Ammon's horn (tissue), 1 donor: ENCODE results near the gene SP110.
"Not testable (repeated sequence)": the region's sequence is repeated elsewhere in the genome, so short reads cannot be mapped to it uniquely, and the experiment has no call there.

Experiments used
- DNase-seq: peaks from one replicate; pipeline ENCODE4 v3.0.0-alpha.2; 2016; ENCODE audit warnings: low spot score

Gene SP110

DNA sequence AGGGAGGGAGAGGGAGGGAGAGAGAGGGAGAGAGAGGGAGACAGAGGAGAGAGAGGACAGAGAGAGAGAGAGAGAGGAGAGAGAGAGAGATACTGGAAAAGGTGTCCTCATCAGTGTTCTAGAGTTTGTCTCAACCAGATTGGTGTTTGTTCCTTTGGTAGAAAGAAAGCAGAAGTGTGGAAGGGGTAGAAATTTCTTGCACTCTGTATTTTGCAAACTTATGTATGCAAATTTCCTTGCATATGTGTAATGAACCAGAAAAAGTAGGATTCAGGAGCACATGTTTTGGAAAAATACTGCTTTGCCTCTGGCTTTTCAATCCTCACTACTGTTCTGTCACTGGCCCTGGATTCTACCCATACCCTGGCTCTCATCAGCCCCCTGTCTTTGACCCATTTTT is 4.7 kb upstream of the SP110 start:
- no peak for DNase-seq

DNA sequence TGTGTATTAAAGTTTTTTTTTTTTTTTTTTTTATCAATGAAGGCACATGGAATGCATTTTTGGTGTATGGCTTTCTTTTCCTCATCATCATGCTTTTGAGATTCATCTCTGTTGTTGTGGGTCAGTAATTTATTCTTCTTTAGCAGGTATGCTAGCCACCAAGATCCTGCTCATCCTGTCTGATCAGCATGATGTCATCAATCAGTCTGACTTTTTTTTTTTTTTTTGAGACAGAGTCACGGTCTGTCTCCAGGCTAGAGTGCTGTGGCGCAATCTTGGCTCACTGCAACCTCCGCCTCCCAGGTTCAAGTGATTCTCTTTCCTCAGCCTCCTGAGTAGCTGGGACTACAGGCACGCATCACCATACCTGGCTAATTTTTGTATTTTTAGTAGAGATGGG is 3.0 kb upstream of the SP110 start:
- DNase-seq = not testable (repeated sequence)

DNA sequence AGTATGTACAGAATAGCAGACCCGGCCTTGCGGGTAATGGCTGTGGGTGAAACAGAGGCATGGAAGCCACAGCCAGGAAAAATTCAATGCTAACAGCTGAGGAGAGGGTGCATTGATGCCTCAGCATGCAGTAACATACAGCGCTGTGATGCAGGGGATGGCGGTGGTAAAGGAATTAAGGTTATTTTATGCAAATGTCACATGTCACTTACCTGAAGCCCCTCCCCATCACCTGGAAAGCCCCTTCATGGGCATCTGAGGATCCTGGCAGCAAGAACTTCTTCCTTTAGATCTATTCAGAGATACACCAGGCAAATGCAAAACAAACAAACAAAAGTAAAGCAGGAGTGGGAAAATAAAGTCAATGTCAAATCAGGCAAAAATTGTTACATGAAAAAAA is 1.7 kb upstream of the SP110 start:
- DNase-seq = no peak

DNA sequence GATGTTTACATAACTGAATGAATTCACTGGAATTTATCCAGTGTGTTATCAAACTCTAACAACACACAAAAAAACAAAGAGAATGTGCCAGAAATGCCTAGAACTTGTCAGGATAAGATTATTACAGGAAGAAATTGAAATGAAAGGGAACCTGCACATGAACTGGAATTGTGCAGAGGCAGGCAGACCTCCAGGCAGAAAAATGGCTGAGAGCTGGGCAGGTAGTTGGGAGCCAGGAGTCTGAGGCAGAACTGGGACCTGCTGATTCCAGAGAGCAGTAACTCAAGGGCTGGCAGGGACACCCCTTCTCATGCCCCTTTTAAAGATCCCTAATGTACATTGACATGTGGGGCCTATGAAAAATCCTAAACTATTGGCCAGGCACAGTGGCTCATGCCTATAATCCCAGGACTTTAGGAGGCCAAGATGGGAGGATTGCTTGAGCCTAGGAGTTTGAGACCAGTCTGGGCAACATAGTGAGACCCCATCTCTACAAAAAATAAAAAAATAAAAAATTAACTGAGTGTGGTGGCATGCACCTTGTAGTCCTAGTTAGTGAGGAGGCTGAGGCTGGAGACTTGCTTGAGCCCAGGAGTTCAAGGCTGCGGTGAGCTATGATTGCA is 674 bp upstream of the SP110 start:
- DNase-seq = no peak

DNA sequence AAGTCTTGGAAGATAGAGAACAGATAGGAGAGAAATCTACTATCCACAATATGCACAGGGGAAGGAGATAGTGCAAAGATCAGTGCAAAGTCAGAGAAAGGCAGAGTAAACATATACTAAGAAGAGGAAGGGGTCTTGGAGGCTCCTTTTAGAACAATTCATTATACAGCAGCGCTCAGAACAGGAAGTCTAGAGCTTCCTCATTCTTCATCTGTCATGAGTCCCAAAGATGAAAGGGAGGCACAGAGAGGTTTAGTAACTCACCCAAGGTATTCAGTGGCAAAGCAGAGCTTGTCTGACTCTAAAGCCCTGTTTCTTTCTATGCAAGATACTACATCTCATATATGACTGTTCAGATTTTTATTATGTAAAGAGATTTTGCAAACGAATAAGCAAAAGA is 1.4 kb downstream of the SP110 start:
- peak; percentile 29 for DNase-seq

DNA sequence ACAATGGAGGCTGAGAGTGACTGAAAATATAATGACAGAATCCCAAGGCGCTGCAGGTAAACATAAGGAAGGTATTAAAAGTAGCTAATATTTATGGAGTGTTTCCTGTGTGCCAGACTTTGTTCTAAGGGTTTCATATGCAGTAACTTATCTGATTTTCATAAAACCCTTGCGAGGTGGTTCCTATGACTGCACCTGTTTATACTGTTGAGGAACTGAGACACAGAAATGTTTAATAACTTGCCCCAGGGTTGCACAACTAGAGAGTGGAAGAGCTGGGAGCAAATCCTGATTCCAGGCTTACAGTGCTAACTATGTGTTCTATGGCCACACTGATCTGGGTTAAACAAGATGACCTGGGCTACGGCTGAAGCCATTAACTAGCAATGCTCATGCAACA is 2.4 kb downstream of the SP110 start:
- no peak for DNase-seq

DNA sequence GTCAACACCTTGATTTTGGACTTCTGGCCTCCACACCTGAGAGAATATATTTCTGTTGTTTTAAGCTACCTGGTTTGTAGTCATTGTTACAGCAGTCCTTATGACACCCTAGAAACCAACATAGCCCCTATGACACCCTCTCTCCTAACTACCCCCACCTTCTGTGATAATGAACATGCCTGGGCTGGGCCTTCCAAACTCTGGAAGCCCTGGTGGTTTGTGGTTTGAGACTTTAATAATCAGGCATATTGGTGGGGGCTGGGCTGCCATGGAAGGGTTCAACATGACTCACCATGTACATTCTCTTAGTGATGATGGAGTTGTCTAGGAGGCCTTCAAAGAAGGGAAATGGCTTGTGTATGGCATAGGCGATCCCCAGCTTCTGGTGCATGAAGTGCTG is 3.3 kb downstream of the SP110 start:
- DNase-seq = no peak

DNA sequence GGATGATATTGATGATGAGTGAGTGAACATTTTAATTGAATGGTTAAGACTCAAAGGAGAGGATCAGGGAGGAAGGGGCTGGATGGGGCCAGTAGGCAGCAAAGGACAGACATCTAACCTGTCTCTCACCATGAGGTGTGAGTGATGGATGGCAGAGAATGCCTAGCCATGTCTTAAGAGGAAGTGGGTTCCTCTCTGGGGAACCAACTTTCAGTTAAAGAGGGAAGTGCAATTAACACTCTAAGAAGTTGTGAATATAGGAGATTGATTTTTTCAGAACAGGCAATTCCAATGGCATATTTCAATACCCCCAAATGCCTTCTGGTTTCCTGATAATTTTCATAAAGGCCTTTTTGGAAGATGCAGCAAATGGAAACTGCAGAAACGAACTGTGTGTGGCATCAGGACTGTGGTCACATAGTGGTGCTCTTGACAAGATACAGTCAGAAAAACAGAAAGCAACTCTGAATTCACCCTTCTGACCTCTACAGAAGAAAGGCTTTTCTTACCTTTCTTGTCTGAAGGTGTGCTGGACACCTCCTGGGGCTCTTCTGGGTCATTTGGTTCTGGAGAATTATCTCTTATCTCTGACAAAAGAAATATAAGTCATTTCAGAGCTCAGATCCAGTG is 10.2 kb downstream of the SP110 start:
- DNase-seq = no peak

DNA sequence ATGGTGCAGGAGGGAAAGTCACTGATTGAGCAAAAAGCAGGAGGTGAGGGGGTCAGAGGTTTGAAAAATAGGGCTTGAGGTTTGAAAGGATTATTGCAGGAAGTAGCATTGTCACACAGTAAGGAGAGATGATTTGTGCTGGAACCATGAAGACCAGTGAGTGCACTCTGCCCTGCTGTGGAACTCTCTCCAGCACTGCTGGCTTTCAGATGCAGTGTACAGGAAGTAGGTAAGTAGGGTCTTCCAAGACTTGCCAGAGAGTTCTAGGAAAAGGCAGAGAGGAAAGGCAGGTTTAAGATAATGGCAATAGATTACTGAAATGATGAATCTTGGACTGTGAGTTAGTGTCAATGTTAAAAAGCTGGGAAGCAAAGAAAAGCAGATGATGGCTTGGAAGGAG is 11.2 kb downstream of the SP110 start:
- DNase-seq = no peak

DNA sequence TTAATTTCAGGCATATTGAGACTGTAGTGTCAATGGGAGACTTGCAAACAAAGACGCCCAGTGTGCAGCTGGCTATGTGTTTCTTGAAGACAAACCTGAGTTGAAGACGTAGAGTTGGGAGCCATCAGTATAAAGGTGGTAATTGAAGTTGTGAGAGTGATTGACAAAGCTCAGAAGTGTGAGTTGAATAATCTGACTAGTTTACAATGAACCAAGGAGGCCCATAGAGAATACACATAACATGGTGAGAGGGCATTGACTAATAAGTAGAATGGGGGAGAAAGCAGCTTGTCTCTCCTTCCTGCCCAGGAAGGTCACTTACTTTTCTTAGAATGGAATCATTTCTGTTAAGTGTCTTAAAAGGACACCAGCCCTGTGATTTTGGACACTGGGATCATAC is 14.1 kb downstream of the SP110 start:
- no peak for DNase-seq

DNA sequence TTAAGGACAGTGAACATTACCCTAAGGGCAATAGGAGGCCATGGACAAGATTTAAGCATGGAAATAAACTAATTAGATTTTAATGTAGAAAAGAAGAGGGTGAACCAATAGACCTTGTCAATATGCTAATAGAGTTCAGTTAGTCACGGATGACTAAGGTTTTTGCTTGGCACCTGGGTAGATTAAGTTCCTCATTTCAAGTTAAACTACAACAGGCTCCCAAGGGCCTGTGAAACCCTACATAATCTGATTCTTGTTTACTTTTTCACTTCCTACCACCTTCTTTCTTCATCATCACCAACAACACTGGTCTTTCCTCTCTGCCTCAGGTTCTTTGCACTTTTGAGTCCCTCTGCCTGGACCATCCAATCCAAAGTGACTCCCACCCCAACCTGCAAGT is 14.8 kb downstream of the SP110 start:
- DNase-seq = no peak

DNA sequence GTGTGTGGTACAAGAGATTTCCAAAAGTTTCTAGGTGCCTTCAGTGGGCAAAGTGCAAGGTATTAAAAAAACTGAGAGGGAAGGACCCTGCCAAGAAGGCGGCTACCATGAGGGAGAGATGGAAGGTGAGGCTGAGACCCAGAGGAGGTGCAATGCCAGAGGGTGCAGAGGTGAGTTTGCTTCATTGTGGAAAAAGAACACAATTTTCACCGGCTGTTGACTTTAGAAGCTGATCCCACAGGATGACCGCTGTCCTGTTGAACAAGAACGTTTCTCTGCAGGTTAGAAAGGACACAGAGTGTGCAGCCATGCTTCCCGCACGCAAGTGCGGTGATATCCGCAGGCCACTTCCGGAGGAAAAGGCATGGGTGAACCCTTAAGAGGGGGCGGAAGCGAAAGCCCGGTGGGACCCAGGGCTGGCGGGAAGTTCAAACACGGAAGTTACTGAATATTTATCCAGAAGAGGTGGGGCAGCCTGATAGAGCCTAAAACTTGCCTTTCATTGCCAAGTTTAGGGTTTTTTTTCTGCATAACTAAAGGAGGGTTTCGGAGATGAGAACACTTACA is 16.6 kb downstream of the SP110 start:
- DNase-seq = no peak

DNA sequence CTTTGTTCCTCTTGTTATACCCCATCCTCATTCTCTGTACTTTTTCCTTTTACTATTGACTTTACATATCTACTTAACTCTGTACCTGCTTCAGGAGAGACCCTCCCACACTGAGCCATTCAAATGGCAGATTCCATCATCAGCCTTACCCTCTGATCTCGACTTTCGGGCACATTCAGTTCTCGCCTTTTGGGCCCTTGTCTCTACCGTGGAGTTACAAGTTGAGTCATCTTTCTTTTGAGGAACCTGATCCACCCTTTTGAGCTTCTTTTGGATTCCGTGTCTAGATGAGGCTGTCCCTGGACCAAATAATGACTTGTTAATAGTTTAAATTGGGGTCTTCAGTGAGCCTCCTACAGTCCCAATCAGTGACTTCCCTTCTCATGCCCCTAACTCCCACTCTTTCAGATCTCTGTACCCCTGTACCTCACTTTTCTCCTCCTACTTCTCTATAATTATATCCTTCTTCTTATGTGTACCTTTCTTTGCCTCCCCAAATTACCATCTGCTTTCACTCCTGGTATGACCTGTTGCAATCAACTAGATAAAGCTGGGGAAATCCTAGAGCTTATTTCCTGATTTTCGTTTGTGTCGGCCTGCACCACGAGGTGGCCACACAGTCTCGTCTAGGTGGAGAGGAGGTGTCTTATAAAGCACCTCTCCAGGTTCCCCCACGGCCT is 17.2 kb downstream of the SP110 start:
- no peak for DNase-seq

DNA sequence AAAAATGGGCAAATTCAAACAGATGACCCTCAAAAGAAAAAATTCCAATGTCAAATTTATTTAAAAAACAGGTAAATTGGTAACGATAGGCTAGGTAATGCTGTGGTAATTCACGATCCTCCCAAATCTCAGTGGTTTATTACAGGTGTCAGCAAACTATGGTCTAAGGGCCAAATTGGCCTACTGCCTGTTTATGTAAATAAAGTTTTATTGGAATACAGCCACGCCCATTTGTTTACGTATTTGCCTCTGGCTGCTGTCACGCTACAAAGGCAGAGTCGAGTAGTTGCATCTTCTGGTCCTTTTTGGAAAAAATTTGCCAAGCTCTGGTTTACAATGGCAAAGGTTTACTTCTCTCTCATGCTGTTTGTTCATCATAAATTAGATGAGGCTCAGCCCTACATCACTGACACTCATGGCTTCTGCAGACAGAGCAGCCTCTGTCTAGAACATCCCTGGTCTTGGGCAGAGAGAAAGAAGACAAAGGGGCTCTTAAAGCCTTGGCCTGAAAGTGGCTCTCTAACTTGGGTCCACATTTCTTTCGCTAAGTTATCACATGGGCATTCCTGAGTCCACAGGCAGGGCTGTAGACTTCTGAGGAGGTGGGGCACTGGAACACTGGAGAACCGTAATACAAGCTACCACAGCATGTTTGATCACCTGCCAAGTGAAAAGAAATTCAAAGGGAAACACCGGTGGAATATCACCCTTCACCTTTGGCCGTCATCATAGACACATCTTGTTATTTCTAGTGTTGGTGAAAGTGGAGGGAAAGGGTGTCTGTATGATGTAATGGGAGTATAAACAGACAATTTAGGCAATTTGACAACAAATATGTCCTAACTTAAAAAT is 34.8 kb downstream of the SP110 start:
- no peak for DNase-seq

DNA sequence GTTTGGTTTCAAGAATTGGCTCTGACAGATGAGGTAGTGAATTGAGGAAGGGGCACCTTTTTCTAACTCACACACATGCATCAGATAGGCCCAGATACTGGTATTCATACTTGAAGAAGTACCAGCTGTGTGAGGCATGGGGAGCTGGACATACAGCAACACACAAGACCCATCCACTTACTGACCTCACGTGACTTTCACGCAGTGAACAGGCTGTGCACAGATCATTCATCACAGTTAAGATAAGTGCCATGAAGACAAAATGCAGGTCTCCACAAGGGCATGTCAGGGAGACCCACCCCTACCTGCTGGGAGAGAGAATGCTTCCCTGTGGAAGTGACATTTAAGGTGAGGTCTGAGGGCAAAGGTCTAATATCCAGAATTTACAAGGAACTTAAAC is 38.6 kb downstream of the SP110 start:
- DNase-seq = no peak

DNA sequence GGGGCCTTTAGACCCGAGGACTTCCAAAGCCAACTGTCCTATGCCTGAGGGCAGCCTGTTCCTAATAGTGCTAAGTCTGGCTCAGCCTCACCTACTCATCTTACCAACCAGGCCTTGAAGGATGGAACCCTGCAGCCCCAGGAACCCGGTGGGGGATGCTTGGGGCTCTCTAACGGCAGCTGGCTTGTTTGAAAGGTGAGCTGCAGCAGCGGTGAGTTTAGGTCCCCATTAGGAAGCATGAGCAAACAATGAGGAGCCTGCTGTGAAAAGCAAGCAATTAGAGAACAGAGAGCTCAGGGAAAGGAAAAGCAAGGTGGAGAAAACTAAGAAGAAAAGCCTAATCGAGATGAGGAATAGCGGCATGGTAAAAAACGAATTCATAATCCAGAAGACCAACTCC is 39.9 kb downstream of the SP110 start:
- no peak for DNase-seq

DNA sequence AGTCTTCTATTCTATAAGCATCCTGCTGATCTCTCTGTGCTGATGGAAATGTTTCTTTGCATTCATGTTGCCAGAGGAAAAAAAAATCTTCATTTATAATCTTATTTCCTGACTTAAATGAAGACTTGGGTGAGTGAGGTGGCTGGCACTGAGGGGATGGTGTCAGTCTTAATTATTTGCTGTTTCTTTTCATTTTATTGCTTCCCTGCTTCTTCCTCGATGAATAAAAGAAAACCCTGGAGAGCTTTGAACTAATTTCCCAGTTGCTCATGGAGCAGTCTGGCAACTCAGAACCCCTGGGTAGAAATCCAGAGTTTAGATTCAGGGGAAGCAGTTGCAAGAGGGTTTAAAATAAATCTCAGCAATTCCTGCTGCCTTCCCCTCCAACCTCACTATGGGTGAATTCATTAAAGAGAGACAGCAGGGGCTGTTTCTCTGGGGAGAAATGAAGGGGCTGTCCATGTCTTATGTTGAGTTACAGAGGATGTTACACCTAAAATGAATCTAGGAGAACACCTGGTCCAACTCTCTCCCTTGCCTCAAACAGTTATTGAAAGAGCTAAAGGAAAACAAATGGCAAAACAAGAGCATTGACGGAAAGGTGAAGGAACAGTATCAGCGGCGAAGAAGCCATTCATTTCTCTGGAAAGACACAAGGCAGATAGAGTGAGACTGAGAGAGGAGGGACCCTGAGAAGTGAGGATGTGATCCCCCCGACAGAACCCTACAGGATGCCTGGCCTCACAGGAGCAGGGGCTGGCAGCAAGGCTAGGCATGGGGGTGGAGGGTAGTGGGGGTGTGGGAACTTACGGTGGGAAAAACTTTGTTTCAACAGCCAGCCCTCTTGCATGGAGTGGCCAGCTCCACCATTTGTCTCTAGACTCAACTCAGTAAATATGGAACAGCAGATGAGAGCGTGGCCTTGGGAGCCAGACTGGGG is 41.0 kb downstream of the SP110 start:
- DNase-seq = no peak

DNA sequence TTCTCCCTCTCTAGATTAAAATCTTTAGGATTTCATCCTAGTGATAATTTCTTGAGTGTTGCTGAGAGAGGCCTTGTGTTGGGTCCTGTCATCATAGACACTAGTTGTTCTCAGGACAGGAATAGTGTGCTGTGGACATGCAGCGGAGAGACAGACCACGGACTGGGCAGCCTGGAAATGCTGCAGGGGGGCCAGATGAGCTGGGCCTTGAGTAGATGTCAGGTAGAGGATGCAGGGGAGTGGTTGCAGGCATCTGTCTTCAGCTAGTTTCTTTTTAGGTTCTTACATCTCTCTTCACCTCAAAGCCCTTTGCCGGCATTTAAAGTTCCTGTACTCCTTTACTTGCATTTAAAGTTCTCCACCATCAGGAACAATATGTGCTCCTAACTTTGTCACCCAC is 42.8 kb downstream of the SP110 start:
- DNase-seq = no peak

DNA sequence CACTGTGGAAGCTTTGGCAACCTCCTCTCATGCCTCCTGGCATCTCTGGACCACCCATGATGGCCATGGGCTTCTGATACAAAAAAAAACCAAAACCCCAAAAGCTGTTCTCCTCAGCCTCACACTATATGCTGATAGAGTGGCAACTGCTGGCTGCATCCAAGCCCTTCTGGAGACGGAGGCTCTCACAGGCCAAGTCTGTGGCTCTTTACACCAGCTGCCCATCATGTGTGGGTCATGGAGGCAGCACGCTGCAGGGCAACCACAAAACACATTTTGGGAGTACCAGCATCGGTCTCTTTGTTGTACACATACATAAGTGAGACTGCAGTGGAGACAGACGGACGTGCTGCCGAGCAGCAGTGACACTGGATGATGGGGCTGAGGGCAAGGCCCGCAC is 45.3 kb downstream of the SP110 start:
- DNase-seq = no peak

DNA sequence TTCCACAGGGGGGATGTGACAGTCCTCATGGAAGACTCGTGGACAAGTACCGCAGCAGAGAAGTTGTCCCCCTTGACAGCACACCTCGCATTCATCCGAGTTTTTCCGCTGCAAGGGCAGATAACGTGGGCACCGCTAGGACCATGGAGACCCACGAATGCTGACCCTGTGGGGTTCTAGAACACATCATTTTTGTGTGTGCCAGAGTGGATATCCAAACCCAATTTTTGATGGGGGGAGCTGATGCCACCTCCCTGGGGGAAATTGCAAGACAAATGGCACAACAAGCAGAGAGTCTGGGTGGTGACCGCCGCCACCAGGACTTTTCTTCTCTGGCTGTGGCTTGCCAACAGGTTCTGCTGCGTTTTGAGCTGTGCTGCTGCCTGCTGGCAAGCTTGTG is 46.9 kb downstream of the SP110 start:
- DNase-seq = no peak

DNA sequence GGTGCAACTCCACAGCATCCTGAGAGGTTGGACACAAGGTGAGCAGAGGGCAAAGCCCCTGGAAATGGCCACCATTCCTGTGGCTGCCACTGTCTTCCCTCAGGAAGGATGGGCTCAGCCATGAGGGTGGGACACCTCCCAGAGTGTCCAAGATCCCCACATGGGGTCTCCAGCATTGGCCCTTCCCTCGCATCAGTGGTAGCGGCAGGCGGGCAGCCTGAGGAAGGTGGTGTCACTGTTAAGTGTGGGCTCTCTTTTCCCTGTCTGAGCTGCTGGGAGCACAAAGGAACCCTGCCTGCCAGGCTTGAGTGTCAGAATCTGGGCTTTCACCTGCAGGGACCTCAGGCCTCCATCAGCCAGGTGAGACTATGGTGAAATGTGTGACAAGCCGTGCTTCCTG is 47.6 kb downstream of the SP110 start:
- DNase-seq = no peak
